T-cell (primary cell): ENCODE measurements around the gene ICE1. TPM values are rescaled to one million over a fixed set of nuclear protein-coding genes. Genes with fewer than 3 reads are reported as not detected.

Source experiments
- ATAC-seq, 4 experiments: fragments of 200-7000 bp in 3 of 4; fragments of 150-1000 bp in 1 of 4; cut with Tn5 transposase; replicated peaks in 1 of 4; 1 replicate in 3 of 4; 2 replicates in 1 of 4; pipeline ENCODE4 v1.10.0; 2021; ENCODE audit warnings: moderate library complexity in 3 of 4, mild to moderate bottlenecking in 2 of 4, moderate number of reproducible peaks in 1 of 4
- CTCF ChIA-PET, 2 donors: fragments of 300-600 bp; sonication (Branson Sonifier 250); formaldehyde crosslinking; loops; one replicate each; lab custom pipeline; 2022; ENCODE audit warnings: antibody characterized with exemption in 2 of 2; lab: Charles Lee
- POLR2A ChIA-PET, 2 donors: fragments of 300-600 bp; sonication (Branson Sonifier 250); formaldehyde crosslinking; loops; one replicate each; lab custom pipeline; 2022; ENCODE audit warnings: antibody characterized with exemption in 2 of 2; lab: Charles Lee
- DNase-seq, 35 experiments: peaks; one replicate each; pipeline versions ENCODE4 v3.0.0 to v3.0.0-alpha.2; 2013 to 2023
- H3K27ac ChIP-seq: one replicate; pipeline ENCODE4 v1.5.1; 2013; ENCODE audit warnings: low read length
- H3K27me3 ChIP-seq, 2 experiments: replicated peaks in 1 of 2; 1 replicate in 1 of 2; 2 replicates in 1 of 2; pipeline versions ENCODE4 v1.6.1 to v1.7.0; 2013; ENCODE audit warnings: low read length in 1 of 2, mixed read lengths in 1 of 2; ENCODE audit not compliant: control insufficient read depth in 2 of 2, insufficient read depth in 2 of 2; ENCODE audit errors: extremely low read depth in 1 of 2
- H3K36me3 ChIP-seq, 2 donors: 1 replicate in 1 of 2; 2 replicates in 1 of 2; pipeline versions ENCODE4 v1.6.1 to v1.7.0; 2013; ENCODE audit warnings: low read length in 1 of 2; ENCODE audit not compliant: control insufficient read depth in 2 of 2, insufficient read depth in 1 of 2; ENCODE audit errors: extremely low read depth in 1 of 2
- H3K4me1 ChIP-seq, 2 experiments: 1 replicate in 1 of 2; 2 replicates in 1 of 2; pipeline versions ENCODE4 v1.6.1 to v1.7.0; 2013; ENCODE audit warnings: low read length in 2 of 2, mixed read lengths in 1 of 2; ENCODE audit not compliant: insufficient read depth in 2 of 2, control insufficient read depth in 1 of 2; ENCODE audit errors: extremely low read depth in 1 of 2
- H3K4me3 ChIP-seq, 2 donors: 1 replicate in 1 of 2; 2 replicates in 1 of 2; pipeline versions ENCODE4 v1.5.1 to v1.7.0; 2013; ENCODE audit warnings: mild to moderate bottlenecking in 2 of 2, low read length in 1 of 2, moderate library complexity in 1 of 2; ENCODE audit not compliant: control insufficient read depth in 1 of 2; ENCODE audit errors: extremely low read depth in 1 of 2
- H3K9me3 ChIP-seq: 2 replicates; pipeline ENCODE4 v1.7.0; 2013
- H3K27ac Mint-ChIP-seq, 2 donors: one replicate each; pipeline ENCODE4 v1.8.0; 2020 to 2021; ENCODE audit warnings: mild to moderate bottlenecking in 2 of 2, mixed read lengths in 2 of 2
- H3K27me3 Mint-ChIP-seq, 2 donors: one replicate each; pipeline ENCODE4 v1.8.0; 2021 to 2022; ENCODE audit warnings: mixed read lengths in 2 of 2
- H3K36me3 Mint-ChIP-seq: one replicate; pipeline ENCODE4 v1.8.0; 2021; ENCODE audit warnings: mixed read lengths
- H3K4me1 Mint-ChIP-seq, 3 donors: one replicate each; pipeline ENCODE4 v1.8.0; 2020 to 2022; ENCODE audit warnings: mixed read lengths in 3 of 3, mild to moderate bottlenecking in 1 of 3
- H3K4me3 Mint-ChIP-seq, 3 donors: one replicate each; pipeline ENCODE4 v1.8.0; 2020 to 2022; ENCODE audit warnings: mild to moderate bottlenecking in 3 of 3, mixed read lengths in 3 of 3, moderate library complexity in 3 of 3
- H3K9me3 Mint-ChIP-seq, 3 donors: one replicate each; pipeline ENCODE4 v1.8.0; 2020 to 2022; ENCODE audit warnings: mixed read lengths in 3 of 3
- WGBS: methylation state at CpG from one replicate; pipeline ENCODE4 v1.1.5; 2013; ENCODE audit warnings: missing lambda C conversion rate; ENCODE audit not compliant: insufficient coverage; 5-methylcytosine and 5-hydroxymethylcytosine counted together
- total RNA-seq, 35 experiments: library from RNA in 6 of 35; stranded (reverse) in 6 of 35; fragments of 120-200 nt in 1 of 35; gene quantifications; one replicate each; pipeline versions ENCODE4 v1.2.1 to v1.2.4 and lab custom pipeline; 2013 to 2026

Gene ICE1
- total RNA-seq, 5 donors from 2014 or later (not counting 1 experiment from before 2014, with no cell fraction given), result 37.3 to 42.9 (median 40.5) TPM

- H3K4me1 ChIP-seq, result peaks cover 25 to 43% of the 10 kb centered on the region in 2 experiments
- 75% methylated on average over 2 of the region's 2 CpGs for WGBS
- no peak overlapping the region for H3K27ac ChIP-seq
- Mint-ChIP-seq H3K27me3 (no peaks in the 10 kb centered on the region), H3K27ac (no peak overlapping the region), H3K4me1 (peaks cover 30 to 31% (median 31%) of the 10 kb centered on the region in 3 donors), H3K9me3 (no peaks in the 10 kb centered on the region), H3K36me3 (peaks cover 7% of the 10 kb centered on the region), H3K4me3 (no peak overlapping the region)
- H3K9me3 ChIP-seq, result no peaks in the 10 kb centered on the region
- no peak overlapping the region for H3K4me3 ChIP-seq
- CTCF ChIA-PET, result interaction anchor here in 1 of 2 donors (0.8 kb wide), 1 partner anchor 8 kb away, joined by 3 read pairs; no protein-coding TSS in a partner anchor
- no peaks in the 10 kb centered on the region for H3K27me3 ChIP-seq
- ATAC-seq (no peak), DNase-seq (no peak)
- peaks cover 0 to 3% of the 10 kb centered on the region in 2 donors for H3K36me3 ChIP-seq
- POLR2A ChIA-PET, result interaction anchor here in 1 of 2 donors (0.6 kb wide), 1 partner anchor 100 kb away, joined by 3 read pairs; no protein-coding TSS in a partner anchor
Observed at GRCh38 chr5:5424736-5425135, 2.3 kb downstream of the ICE1 start.

- no peak overlapping the region for H3K27ac Mint-ChIP-seq
- no peak for DNase-seq
- H3K4me1 ChIP-seq, result peaks cover 2 to 8% of the 10 kb centered on the region in 2 experiments
- H3K4me3 Mint-ChIP-seq, result no peak overlapping the region
- H3K4me3 ChIP-seq, result no peak overlapping the region
- ChIA-PET POLR2A (no interaction called here), CTCF (interaction anchor here in 1 of 2 donors (0.7 kb wide), 1 partner anchor 9 kb away, joined by 3 read pairs; no protein-coding TSS in a partner anchor)
- no peak overlapping the region for H3K27ac ChIP-seq
- peaks cover 10% of the 10 kb centered on the region for H3K36me3 Mint-ChIP-seq
- no peak for ATAC-seq
- H3K4me1 Mint-ChIP-seq, result peaks cover 60 to 65% (median 63%) of the 10 kb centered on the region in 3 donors
- H3K27me3 ChIP-seq, result no peaks in the 10 kb centered on the region
- no peaks in the 10 kb centered on the region for H3K27me3 Mint-ChIP-seq
- H3K9me3 Mint-ChIP-seq, result no peaks in the 10 kb centered on the region
- no CpG with 5 or more reads among the region's 3 CpGs for WGBS
- H3K9me3 ChIP-seq, result no peaks in the 10 kb centered on the region
- H3K36me3 ChIP-seq, result peaks cover 0 to 3% of the 10 kb centered on the region in 2 donors
Observed at GRCh38 chr5:5430136-5430535, 7.7 kb downstream of the ICE1 start.

GRCh38 chr5:5432020-5432707 lies 9.7 kb downstream of the ICE1 start:
- Mint-ChIP-seq H3K27me3 (no peaks in the 10 kb centered on the region), H3K4me3 (no peak overlapping the region), H3K4me1 (peaks cover 63 to 68% (median 66%) of the 10 kb centered on the region in 3 donors), H3K27ac (no peak overlapping the region), H3K36me3 (peaks cover 10% of the 10 kb centered on the region), H3K9me3 (no peaks in the 10 kb centered on the region)
- Histone ChIP-seq H3K4me1 (peaks cover 0 to 8% of the 10 kb centered on the region in 2 experiments), H3K9me3 (no peaks in the 10 kb centered on the region), H3K36me3 (peaks cover 0 to 3% of the 10 kb centered on the region in 2 donors), H3K4me3 (no peak overlapping the region), H3K27ac (no peak overlapping the region), H3K27me3 (no peaks in the 10 kb centered on the region)
- ATAC-seq (no peak), DNase-seq (no peak)
- ChIA-PET POLR2A (interaction anchor here in 1 of 2 donors (0.6 kb wide), 1 partner anchor 11 kb away, joined by 3 read pairs; no protein-coding TSS in a partner anchor), CTCF (no interaction called here)
- WGBS, result no CpG with 5 or more reads among the region's 4 CpGs

GRCh38 chr5:5436203-5436760 lies 13.8 kb downstream of the ICE1 start:
- CTCF ChIA-PET, result no interaction called here
- H3K36me3 Mint-ChIP-seq, result peaks cover 17% of the 10 kb centered on the region

GRCh38 chr5:5437227-5438172 lies 15.0 kb downstream of the ICE1 start:
- no peak for ATAC-seq
- no peak overlapping the region for H3K4me3 Mint-ChIP-seq
- no peaks in the 10 kb centered on the region for H3K27me3 ChIP-seq
- H3K27ac ChIP-seq, result no peak overlapping the region
- no peak overlapping the region for H3K27ac Mint-ChIP-seq
- H3K4me3 ChIP-seq, result no peak overlapping the region
- peaks cover 0 to 21% of the 10 kb centered on the region in 2 donors for H3K36me3 ChIP-seq
- ChIA-PET POLR2A (interaction anchor here in 1 of 2 donors (0.6 to 0.7 kb wide), 2 partner anchors 69 to 93 kb away, joined by 3 read pairs; no protein-coding TSS in a partner anchor), CTCF (interaction anchor here in 1 of 2 donors (0.6 kb wide), 1 partner anchor 21 kb away, joined by 3 read pairs; no protein-coding TSS in a partner anchor)
- 50% methylated on average over 1 of the region's 11 CpGs for WGBS
- no peaks in the 10 kb centered on the region for H3K4me1 ChIP-seq
- H3K9me3 ChIP-seq, result no peaks in the 10 kb centered on the region
- peaks cover 29% of the 10 kb centered on the region for H3K36me3 Mint-ChIP-seq
- H3K27me3 Mint-ChIP-seq, result no peaks in the 10 kb centered on the region
- H3K4me1 Mint-ChIP-seq, result peaks cover 25 to 27% (median 25%) of the 10 kb centered on the region in 3 donors
- no peak for DNase-seq
- H3K9me3 Mint-ChIP-seq, result no peaks in the 10 kb centered on the region

More at GRCh38 chr5:5436203-5436760, 13.8 kb downstream of the ICE1 start:
- WGBS, result 93% methylated on average over 2 of the region's 4 CpGs
- Histone ChIP-seq H3K4me3 (no peak overlapping the region), H3K36me3 (peaks cover 0 to 15% of the 10 kb centered on the region in 2 donors), H3K27me3 (no peaks in the 10 kb centered on the region), H3K4me1 (no peaks in the 10 kb centered on the region), H3K27ac (no peak overlapping the region), H3K9me3 (no peaks in the 10 kb centered on the region)
- no peaks in the 10 kb centered on the region for H3K27me3 Mint-ChIP-seq
- no peak overlapping the region for H3K4me3 Mint-ChIP-seq
- ATAC-seq (no peak), DNase-seq (no peak)
- H3K4me1 Mint-ChIP-seq, result peaks cover 35 to 39% (median 36%) of the 10 kb centered on the region in 3 donors
- no peaks in the 10 kb centered on the region for H3K9me3 Mint-ChIP-seq
- POLR2A ChIA-PET, result interaction anchor here in 1 of 2 donors (0.7 kb wide), 1 partner anchor 1223 kb away, joined by 7 read pairs; no protein-coding TSS in a partner anchor
- H3K27ac Mint-ChIP-seq, result no peak overlapping the region
